WTC11 (cell line): ENCODE measurements around the gene CGREF1. TPM values are rescaled to one million over a fixed set of nuclear protein-coding genes. Genes with fewer than 3 reads are reported as not detected.
A peak's percentile ranks its signal among the peaks of the same experiment; 100 is the strongest.
"Not testable (repeated sequence)": the region's sequence is repeated elsewhere in the genome, so short reads cannot be mapped to it uniquely, and the experiment has no call there.

Source experiments
- ATAC-seq: fragments of 200-7000 bp; cut with Tn5 transposase; 2 replicates; pipeline ENCODE4 v1.10.0; 2021; ENCODE audit warnings: mild to moderate bottlenecking, moderate library complexity
- CTCF ChIA-PET: fragments of 300-600 bp; sonication (Branson Sonifier 250); formaldehyde crosslinking; loops from one replicate; lab custom pipeline; 2021; ENCODE audit warnings: antibody characterized with exemption; lab: Charles Lee
- POLR2A ChIA-PET: fragments of 350-600 bp; sonication (Branson Sonifier 250); formaldehyde crosslinking; loops from one replicate; lab custom pipeline; 2021; ENCODE audit warnings: antibody characterized with exemption; lab: Charles Lee
- DNase-seq: peaks from one replicate; pipeline ENCODE4 v3.0.0; 2021; ENCODE audit warnings: low spot score
- H3K27ac Mint-ChIP-seq: 2 replicates; pipeline ENCODE4 v1.8.0; 2021; ENCODE audit warnings: mixed read lengths
- H3K27me3 Mint-ChIP-seq: 2 replicates; pipeline ENCODE4 v1.8.0; 2021; ENCODE audit warnings: low read depth, mild to moderate bottlenecking, moderate library complexity, mixed read lengths
- H3K36me3 Mint-ChIP-seq: 2 replicates; pipeline ENCODE4 v1.8.0; 2021; ENCODE audit warnings: mixed read lengths
- H3K4me1 Mint-ChIP-seq: 2 replicates; pipeline ENCODE4 v1.8.0; 2022; ENCODE audit warnings: mixed read lengths
- H3K4me3 Mint-ChIP-seq: 2 replicates; pipeline ENCODE4 v1.8.0; 2021; ENCODE audit warnings: mild to moderate bottlenecking, moderate library complexity, mixed read lengths
- H3K9me3 Mint-ChIP-seq: 2 replicates; pipeline ENCODE4 v1.8.0; 2021; ENCODE audit warnings: mixed read lengths
- ATF1 ChIP-seq: sonication (generic); formaldehyde crosslinking; IDR thresholded peaks from 2 replicates; pipeline ENCODE4 v1.8.1; 2023; ENCODE audit warnings: mild to moderate bottlenecking, moderate library complexity, missing genetic modification reagents
- E2F5 ChIP-seq: sonication (generic); formaldehyde crosslinking; IDR thresholded peaks from 2 replicates; pipeline ENCODE4 v1.8.1; 2022; ENCODE audit warnings: mild to moderate bottlenecking, moderate library complexity, missing genetic modification reagents
- FOXJ3 ChIP-seq: sonication (generic); formaldehyde crosslinking; IDR thresholded peaks from 2 replicates; pipeline ENCODE4 v1.9.0; 2021; ENCODE audit warnings: missing genetic modification reagents, mild to moderate bottlenecking, borderline replicate concordance
- GABPB1 ChIP-seq: sonication (generic); formaldehyde crosslinking; IDR thresholded peaks from 2 replicates; pipeline ENCODE4 v1.8.1; 2023; ENCODE audit warnings: mild to moderate bottlenecking, missing genetic modification reagents
- HMGA2 ChIP-seq: fragments of 250-450 bp; sonication (Bioruptor Pico); IDR thresholded peaks from 2 replicates; pipeline ENCODE4 v1.4.0; 2021; ENCODE audit warnings: mild to moderate bottlenecking, moderate library complexity
- MXD4 ChIP-seq: fragments of 250-450 bp; sonication (Bioruptor Pico); IDR thresholded peaks from 2 replicates; pipeline ENCODE4 v1.8.0; 2021; ENCODE audit warnings: mild to moderate bottlenecking, moderate library complexity, borderline replicate concordance
- NFATC4 ChIP-seq: fragments of 250-450 bp; sonication (Bioruptor Pico); IDR thresholded peaks from 2 replicates; pipeline ENCODE4 v1.9.0; 2021; ENCODE audit warnings: mild to moderate bottlenecking
- NFE2L1 ChIP-seq: sonication (generic); formaldehyde crosslinking; IDR thresholded peaks from 2 replicates; pipeline ENCODE4 v1.8.1; 2023; ENCODE audit warnings: missing genetic modification reagents
- NR1H2 ChIP-seq: sonication (generic); formaldehyde crosslinking; IDR thresholded peaks from 2 replicates; pipeline ENCODE4 v1.9.0; 2021; ENCODE audit warnings: mild to moderate bottlenecking, moderate library complexity, missing genetic modification reagents
- NR3C1 ChIP-seq: sonication (generic); formaldehyde crosslinking; conservative IDR thresholded peaks from 2 replicates; pipeline ENCODE4 v1.8.1; 2023; ENCODE audit warnings: low read depth, mild to moderate bottlenecking, missing genetic modification reagents
- SOX15 ChIP-seq: fragments of 250-450 bp; sonication (Bioruptor Pico); IDR thresholded peaks from 2 replicates; pipeline ENCODE4 v1.9.0; 2021; ENCODE audit warnings: mild to moderate bottlenecking
- SP1 ChIP-seq: sonication (generic); formaldehyde crosslinking; conservative IDR thresholded peaks from 2 replicates; pipeline ENCODE4 v1.8.1; 2022; ENCODE audit warnings: missing genetic modification reagents
- TP53 ChIP-seq: sonication (generic); formaldehyde crosslinking; IDR thresholded peaks from 2 replicates; pipeline ENCODE4 v1.8.1; 2023; ENCODE audit warnings: mild to moderate bottlenecking, missing genetic modification reagents
- ZBTB21 ChIP-seq: sonication (generic); formaldehyde crosslinking; IDR thresholded peaks from 2 replicates; pipeline ENCODE4 v1.8.1; 2023; ENCODE audit warnings: mild to moderate bottlenecking, missing genetic modification reagents, borderline replicate concordance
- ZBTB43 ChIP-seq: sonication (generic); formaldehyde crosslinking; IDR thresholded peaks from 2 replicates; pipeline ENCODE4 v1.8.1; 2023; ENCODE audit warnings: mild to moderate bottlenecking, missing genetic modification reagents
- ZNF138 ChIP-seq: sonication (generic); formaldehyde crosslinking; conservative IDR thresholded peaks from 2 replicates; pipeline ENCODE4 v1.8.1; 2022; ENCODE audit warnings: mild to moderate bottlenecking, moderate library complexity, missing genetic modification reagents
- ZNF423 ChIP-seq: fragments of 250-450 bp; sonication (Bioruptor Pico); IDR thresholded peaks from 2 replicates; pipeline ENCODE4 v2.1.2; 2022; ENCODE audit warnings: mild to moderate bottlenecking, moderate library complexity
- ZNF512 ChIP-seq: sonication (generic); formaldehyde crosslinking; IDR thresholded peaks from 2 replicates; pipeline ENCODE4 v1.8.1; 2022; ENCODE audit warnings: missing genetic modification reagents, borderline replicate concordance
- total RNA-seq: library from RNA; stranded (reverse); gene quantifications from 3 replicates; pipeline ENCODE4 v1.2.3, GENCODE V29; 2021

The CGREF1 gene
- total RNA-seq, 1 experiment from 2014 or later: 3.5 TPM

GRCh38 chr2:27121906-27122305, 3.0 kb upstream of the CGREF1 start:
- CTCF ChIA-PET: interaction anchor here (3.1 kb wide), 2 partner anchors 12 to 48 kb away, joined by 17 to 33 read pairs; partner anchors contain the start of gene PREB
- POLR2A ChIA-PET: no interaction called here
- H3K4me3 Mint-ChIP-seq: no peak overlapping the region
- no peak overlapping the region for H3K27ac Mint-ChIP-seq
- no peaks in the 10 kb centered on the region for H3K9me3 Mint-ChIP-seq
- no peak for ATAC-seq
- TF ChIP-seq NFE2L1 (CRISPR knock-in tag): no peak
- no peak for TF ChIP-seq TP53
- TF ChIP-seq GABPB1 (CRISPR knock-in tag): no peak
- TF ChIP-seq, all 79 proteins: peak for 0
- H3K27me3 Mint-ChIP-seq: peaks cover 78% of the 10 kb centered on the region
- no peak for DNase-seq
- peaks cover 22% of the 10 kb centered on the region; the same call in 1 of the 2 replicates for H3K4me1 Mint-ChIP-seq
- no peaks in the 10 kb centered on the region for H3K36me3 Mint-ChIP-seq

- Mint-ChIP-seq H3K4me1 (peaks cover 16% of the 10 kb centered on the region; the same call in 1 of the 2 replicates), H3K4me3 (peak overlapping the region; percentile 73), H3K27me3 (peaks cover 70% of the 10 kb centered on the region)
- 0 out of 2 replicates have a peak, but pooled peaks have one; percentile 4 for TF ChIP-seq ZBTB21 (CRISPR knock-in tag)
- not testable (repeated sequence) for H3K9me3 Mint-ChIP-seq, H3K36me3 Mint-ChIP-seq, DNase-seq, H3K27ac Mint-ChIP-seq, ATAC-seq
- ChIA-PET CTCF (interaction anchor here (1.0 to 2.1 kb wide), 2 partner anchors 14 to 72 kb away, joined by 3 to 11 read pairs; no protein-coding TSS in a partner anchor), POLR2A (interaction anchor here (1.6 kb wide), 1 partner anchor 15 kb away, joined by 5 read pairs; the partner anchor contains the start of gene PREB)
Observed at GRCh38 chr2:27119330-27119670, 372 bp upstream of the CGREF1 start.

- Mint-ChIP-seq H3K4me3 (peak overlapping the region; percentile 60), H3K9me3 (no peaks in the 10 kb centered on the region), H3K4me1 (peaks cover 9% of the 10 kb centered on the region; the same call in 1 of the 2 replicates)
- CTCF ChIA-PET: interaction anchor here (0.6 to 2.1 kb wide), 6 partner anchors 16 to 90 kb away, joined by 3 to 11 read pairs (median 5); partner anchors contain the start of genes KHK and PREB
- ATAC-seq: peak; percentile 61
- no peak for TF ChIP-seq FOXJ3
- TF ChIP-seq HMGA2 (CRISPR knock-in tag): no peak
- 0 out of 2 replicates have a peak, but pooled peaks have one; percentile 13 for TF ChIP-seq SP1 (CRISPR knock-in tag)
- TF ChIP-seq ZNF423 (CRISPR knock-in tag): no peak
- no peak for TF ChIP-seq MXD4 (CRISPR knock-in tag)
- no peak for TF ChIP-seq ATF1 (CRISPR knock-in tag)
- TF ChIP-seq, all 79 proteins: peak for 1
- no peak overlapping the region for H3K27ac Mint-ChIP-seq
- no peak for DNase-seq
- peaks cover 61% of the 10 kb centered on the region for H3K27me3 Mint-ChIP-seq
- POLR2A ChIA-PET: interaction anchor here (1.6 kb wide), 1 partner anchor 16 kb away, joined by 5 read pairs; the partner anchor contains the start of gene PREB
- H3K36me3 Mint-ChIP-seq: no peaks in the 10 kb centered on the region
Observed at GRCh38 chr2:27117995-27118524, 868 bp downstream of the CGREF1 start.

- no peak for DNase-seq
- H3K9me3 Mint-ChIP-seq: no peaks in the 10 kb centered on the region
- TF ChIP-seq NR1H2 (CRISPR knock-in tag) (no peak), ZNF138 (no peak), ZBTB43 (CRISPR knock-in tag) (no peak), E2F5 (CRISPR knock-in tag) (no peak), SOX15 (CRISPR knock-in tag) (no peak), NFATC4 (no peak), ZNF512 (CRISPR knock-in tag) (no peak), NR3C1 (CRISPR knock-in tag) (no peak)
- ATAC-seq: no peak
- POLR2A ChIA-PET: interaction anchor here (0.7 kb wide), 1 partner anchor 79 kb away, joined by 5 read pairs; no protein-coding TSS in a partner anchor
- CTCF ChIA-PET: interaction anchor here (1.6 to 1.8 kb wide), 2 partner anchors 8 to 54 kb away, joined by 3 to 6 read pairs; partner anchors contain the start of gene ABHD1
- H3K4me1 Mint-ChIP-seq: peaks cover 9% of the 10 kb centered on the region; the same call in 1 of the 2 replicates
- H3K36me3 Mint-ChIP-seq: no peaks in the 10 kb centered on the region
- no peak overlapping the region for H3K4me3 Mint-ChIP-seq
- H3K27ac Mint-ChIP-seq: no peak overlapping the region
- H3K27me3 Mint-ChIP-seq: peaks cover 36% of the 10 kb centered on the region
Observed at GRCh38 chr2:27115519-27115918, 3.4 kb downstream of the CGREF1 start.

GRCh38 chr2:27111392-27112078, 7.4 kb downstream of the CGREF1 start:
- DNase-seq, POLR2A ChIA-PET, H3K36me3 Mint-ChIP-seq, H3K27ac Mint-ChIP-seq, H3K27me3 Mint-ChIP-seq, H3K4me3 Mint-ChIP-seq, H3K9me3 Mint-ChIP-seq, ATAC-seq, H3K4me1 Mint-ChIP-seq: not testable (repeated sequence)
- CTCF ChIA-PET: interaction anchor here (1.0 to 1.9 kb wide), 4 partner anchors 22 to 80 kb away, joined by 3 to 16 read pairs (median 4); partner anchors contain the start of gene KHK
